Erythroblast (primary cell): ENCODE measurements around the gene PHLPP2.

Source experiments
- GATA1 ChIP-seq: IDR thresholded peaks from 2 replicates; pipeline ENCODE4 v1.6.1; 2011; ENCODE audit warnings: low read depth, mild to moderate bottlenecking, control low read depth, low read length, moderate library complexity
- POLR2A ChIP-seq: IDR thresholded peaks from 2 replicates; pipeline ENCODE4 v1.6.1; 2011; ENCODE audit warnings: mild to moderate bottlenecking, low read length

- TF ChIP-seq POLR2A (no peak), GATA1 (no peak)
These were observed 65.0 kb downstream of the PHLPP2 start for GRCh38 chr16:71659471-71659870.
